ENCODE results near the gene TNFRSF4.

TNFRSF4 gene

DNA sequence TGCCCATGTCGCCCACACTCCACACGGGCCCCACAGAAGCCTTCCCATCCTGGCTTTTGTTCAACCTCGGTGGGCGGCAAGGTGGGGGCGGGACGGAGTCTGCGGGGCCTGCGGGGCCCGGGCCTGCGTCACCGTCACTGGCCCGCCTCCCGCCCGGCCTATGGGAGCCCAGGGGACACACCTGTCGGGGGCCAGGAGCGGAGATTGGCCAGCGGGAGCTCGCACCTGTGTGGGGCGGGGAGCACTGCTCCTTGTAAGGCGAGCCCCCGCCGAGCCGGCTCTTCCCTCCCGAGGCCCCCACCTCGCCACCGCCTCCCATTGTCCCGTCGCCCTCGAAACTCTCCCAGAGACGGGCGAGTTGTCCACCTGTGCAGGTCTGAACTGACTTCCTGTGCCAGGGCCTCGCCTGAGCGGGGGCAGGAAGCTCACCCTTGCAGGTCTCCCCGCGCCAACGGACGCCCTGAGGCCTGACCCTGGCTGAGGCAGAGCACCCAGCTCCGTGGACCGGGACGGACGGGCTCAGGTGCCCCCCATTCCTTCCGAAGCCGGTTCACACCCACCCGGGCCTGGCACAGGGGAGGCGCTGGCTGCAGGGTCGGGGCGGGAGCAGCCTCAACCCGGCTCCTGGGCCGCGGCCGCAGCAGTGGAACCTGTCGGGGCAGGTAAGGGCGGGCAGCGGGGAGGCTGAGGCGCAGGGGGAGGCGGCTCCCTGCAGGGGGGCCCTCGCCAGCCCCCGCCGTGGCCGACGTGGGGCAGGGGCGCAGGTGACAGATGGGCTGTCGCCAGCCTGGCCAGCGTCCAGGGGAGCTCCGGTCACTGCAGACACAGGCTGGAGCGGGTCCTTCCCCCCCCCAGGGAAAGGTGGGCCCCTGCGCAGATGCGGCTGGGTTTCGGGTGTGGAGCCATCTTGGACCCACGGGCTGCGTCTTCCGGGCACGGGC lies 51.1 kb downstream of the TNFRSF4 start:
- Histone ChIP-seq H3K36me3 (ENCODE audit: control insufficient read depth, insufficient read depth, low read length) (peaks cover 3% of the 10 kb centered on the region), H3K27me3 (ENCODE audit: control insufficient read depth, insufficient read depth, low read length) (no peaks in the 10 kb centered on the region), H3K4me1 (ENCODE audit: control insufficient read depth, insufficient read depth, low read length) (peaks cover 3% of the 10 kb centered on the region), H3K9ac (ENCODE audit: low read depth, low read length) (no peak overlapping the region), H3K9me3 (ENCODE audit: control insufficient read depth, insufficient read depth, low read length) (no peaks in the 10 kb centered on the region), H3K4me3 (ENCODE audit: low read depth, low read length) (peak overlapping the region; percentile 22)

DNA sequence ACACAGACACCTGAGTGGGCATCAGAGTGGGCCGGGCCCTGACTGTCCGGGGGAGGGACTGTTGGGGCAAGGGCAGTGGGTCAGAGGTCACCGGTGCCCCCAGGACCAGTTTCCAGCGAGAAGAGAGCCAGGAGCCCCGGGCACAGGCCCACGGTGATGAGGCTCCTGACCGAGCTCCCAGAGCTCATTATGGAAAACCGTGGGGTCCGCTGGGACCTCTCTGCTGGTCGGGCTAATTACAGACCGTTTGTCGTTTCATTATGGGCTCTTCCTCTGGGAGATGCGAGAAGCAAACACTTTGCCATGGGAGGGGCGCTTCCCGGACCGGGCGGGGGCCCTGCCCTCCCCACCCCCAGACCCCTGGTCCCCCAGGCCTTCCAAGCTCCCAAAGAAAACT lies 52.3 kb downstream of the TNFRSF4 start:
- no peaks in the 10 kb centered on the region for H3K27me3 ChIP-seq (ENCODE audit: control insufficient read depth, insufficient read depth, low read length)
- no peaks in the 10 kb centered on the region for H3K36me3 ChIP-seq (ENCODE audit: control insufficient read depth, insufficient read depth, low read length)
- H3K9ac ChIP-seq (ENCODE audit: low read depth, low read length), result no peak overlapping the region
- no peak overlapping the region for H3K4me3 ChIP-seq (ENCODE audit: low read depth, low read length)
- H3K4me1 ChIP-seq (ENCODE audit: control insufficient read depth, insufficient read depth, low read length), result peaks cover 3% of the 10 kb centered on the region
- no peaks in the 10 kb centered on the region for H3K9me3 ChIP-seq (ENCODE audit: control insufficient read depth, insufficient read depth, low read length)
